Measurements from ENCODE around the gene SIL1.
"Not testable (repeated sequence)": the region's sequence is repeated elsewhere in the genome, so short reads cannot be mapped to it uniquely, and the experiment has no call there.

The SIL1 gene

GRCh38 chr5:139232147-139232724 lies 34.1 kb upstream of the SIL1 start:
- TF ChIP-seq, protein P1, sequence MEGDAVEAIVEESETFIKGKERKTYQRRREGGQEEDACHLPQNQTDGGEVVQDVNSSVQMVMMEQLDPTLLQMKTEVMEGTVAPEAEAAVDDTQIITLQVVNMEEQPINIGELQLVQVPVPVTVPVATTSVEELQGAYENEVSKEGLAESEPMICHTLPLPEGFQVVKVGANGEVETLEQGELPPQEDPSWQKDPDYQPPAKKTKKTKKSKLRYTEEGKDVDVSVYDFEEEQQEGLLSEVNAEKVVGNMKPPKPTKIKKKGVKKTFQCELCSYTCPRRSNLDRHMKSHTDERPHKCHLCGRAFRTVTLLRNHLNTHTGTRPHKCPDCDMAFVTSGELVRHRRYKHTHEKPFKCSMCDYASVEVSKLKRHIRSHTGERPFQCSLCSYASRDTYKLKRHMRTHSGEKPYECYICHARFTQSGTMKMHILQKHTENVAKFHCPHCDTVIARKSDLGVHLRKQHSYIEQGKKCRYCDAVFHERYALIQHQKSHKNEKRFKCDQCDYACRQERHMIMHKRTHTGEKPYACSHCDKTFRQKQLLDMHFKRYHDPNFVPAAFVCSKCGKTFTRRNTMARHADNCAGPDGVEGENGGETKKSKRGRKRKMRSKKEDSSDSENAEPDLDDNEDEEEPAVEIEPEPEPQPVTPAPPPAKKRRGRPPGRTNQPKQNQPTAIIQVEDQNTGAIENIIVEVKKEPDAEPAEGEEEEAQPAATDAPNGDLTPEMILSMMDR (IDR thresholded peaks at IDR 0.05; ENCODE audit: low read depth, low read length, missing control alignments): no peak
- DNase-seq (ENCODE audit: low read depth): no peak
- H3K4me3 ChIP-seq (ENCODE audit: low read depth, low read length): no peak overlapping the region
- in situ Hi-C loops (cut with HindIII; ENCODE audit: low sequenced_read_pairs): no loop called here

DNA sequence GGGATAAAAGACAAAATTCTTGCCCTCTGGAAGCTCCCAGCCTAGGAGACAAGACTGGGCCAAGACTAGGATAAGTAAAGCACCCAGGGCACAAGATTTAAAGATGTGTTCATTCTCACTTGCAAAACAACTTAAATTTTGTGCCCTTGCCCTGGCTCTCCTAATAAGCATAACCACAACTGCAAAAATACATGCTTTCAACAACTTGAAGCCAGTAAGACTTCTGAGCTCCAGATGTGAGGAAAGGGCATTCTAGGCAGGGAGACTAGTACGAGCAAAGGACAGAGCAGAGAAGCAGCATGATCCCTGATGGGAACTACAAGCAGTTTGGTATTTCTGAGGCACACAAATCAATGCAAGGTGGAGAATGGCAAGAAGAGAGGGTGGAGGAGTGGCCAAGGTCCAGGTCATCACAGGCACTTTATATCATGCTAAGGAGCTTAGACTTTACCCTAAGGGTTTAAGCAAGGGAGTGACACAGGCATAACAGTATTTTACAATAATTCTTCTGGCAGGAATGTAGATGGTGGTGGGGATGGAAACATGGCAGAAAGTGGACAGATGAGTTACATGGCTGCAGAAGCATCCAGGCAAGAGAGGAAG lies 30.1 kb upstream of the SIL1 start:
- TF ChIP-seq, protein P1 (IDR thresholded peaks at IDR 0.05; ENCODE audit: low read depth, low read length, missing control alignments): no peak
- DNase-seq (ENCODE audit: low read depth): no peak
- in situ Hi-C loops (cut with HindIII; ENCODE audit: low sequenced_read_pairs): no loop called here
- no peak overlapping the region for H3K4me3 ChIP-seq (ENCODE audit: low read depth, low read length)

GRCh38 chr5:139226131-139226530 lies 28.0 kb upstream of the SIL1 start:
- TF ChIP-seq, protein P1 (IDR thresholded peaks at IDR 0.05; ENCODE audit: low read depth, low read length, missing control alignments): no peak
- no peak for DNase-seq (ENCODE audit: low read depth)
- in situ Hi-C loops (cut with HindIII; ENCODE audit: low sequenced_read_pairs): no loop called here
- no peak overlapping the region for H3K4me3 ChIP-seq (ENCODE audit: low read depth, low read length)

- no peak for DNase-seq (ENCODE audit: low read depth)
- in situ Hi-C loops (cut with HindIII; ENCODE audit: low sequenced_read_pairs): no loop called here
- TF ChIP-seq, protein P1 (IDR thresholded peaks at IDR 0.05; ENCODE audit: low read depth, low read length, missing control alignments): no peak
- no peak overlapping the region for H3K4me3 ChIP-seq (ENCODE audit: low read depth, low read length)
Measured at GRCh38 chr5:139223481-139223880, 25.3 kb upstream of the SIL1 start.

GRCh38 chr5:139222346-139222745 lies 24.2 kb upstream of the SIL1 start:
- H3K4me3 ChIP-seq (ENCODE audit: low read depth, low read length): no peak overlapping the region
- in situ Hi-C loops (cut with HindIII; ENCODE audit: low sequenced_read_pairs): no loop called here
- DNase-seq (ENCODE audit: low read depth): no peak
- TF ChIP-seq, protein P1 (IDR thresholded peaks at IDR 0.05; ENCODE audit: low read depth, low read length, missing control alignments): no peak

DNA sequence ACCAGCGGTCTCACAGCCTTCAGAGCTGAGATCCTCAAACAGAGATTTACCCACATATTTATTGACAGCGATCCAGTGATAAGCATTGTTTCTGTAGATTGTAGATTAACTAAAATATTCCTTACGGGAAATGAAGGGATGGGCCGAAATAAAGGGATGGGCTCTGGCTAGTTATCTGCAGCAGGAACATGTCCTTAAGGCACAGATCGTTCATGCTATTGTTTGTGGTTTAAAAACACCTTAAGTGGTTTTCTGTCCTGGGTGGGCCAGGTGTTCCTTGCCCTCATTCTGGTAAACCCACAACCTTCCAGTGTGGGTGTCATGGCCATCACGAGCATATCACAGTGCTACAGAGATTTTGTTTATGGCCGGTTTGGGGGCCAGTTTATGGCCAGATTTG lies 19.9 kb upstream of the SIL1 start:
- DNase-seq (ENCODE audit: low read depth); in situ Hi-C loops (cut with HindIII; ENCODE audit: low sequenced_read_pairs); H3K4me3 ChIP-seq (ENCODE audit: low read depth, low read length): not testable (repeated sequence)

DNA sequence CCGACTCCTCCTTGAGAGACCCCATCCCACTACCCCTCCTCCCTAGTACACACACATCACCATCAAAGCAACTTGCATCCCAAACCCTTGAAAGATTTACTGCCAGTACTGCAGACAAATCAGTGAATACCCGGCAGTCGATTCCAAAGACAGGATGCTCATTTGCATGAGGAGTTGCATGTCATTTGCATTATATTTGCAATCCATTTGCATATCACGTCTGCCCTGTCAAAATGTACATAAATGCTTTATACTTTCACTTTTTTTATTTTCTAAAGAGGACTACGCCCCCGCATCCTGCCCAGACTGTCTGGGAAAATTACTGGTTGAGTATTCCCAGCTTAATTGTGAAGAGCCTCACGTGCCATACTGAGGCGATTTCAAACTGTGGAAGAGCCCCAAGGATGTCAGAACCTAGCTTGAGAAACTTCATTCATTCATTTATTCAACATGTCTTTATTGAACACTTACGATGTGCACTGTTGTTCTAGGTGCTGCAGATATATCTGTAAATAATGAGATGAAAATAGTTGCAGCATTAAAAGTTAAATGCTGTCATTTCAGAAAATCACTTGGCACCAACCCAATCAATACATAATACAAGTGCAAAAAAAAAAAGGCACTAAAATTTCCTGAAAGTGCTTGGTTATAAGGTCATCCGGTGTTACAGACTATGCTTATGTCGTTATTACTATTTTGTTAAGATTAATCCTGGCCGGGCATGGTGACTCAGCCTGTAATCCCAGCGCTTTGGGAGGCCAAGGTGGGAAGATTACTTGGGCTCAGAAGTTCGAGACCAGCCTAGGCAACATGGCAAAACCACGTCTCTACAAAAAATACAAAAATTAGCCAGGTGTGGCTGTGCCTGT lies 17.2 kb upstream of the SIL1 start:
- H3K4me3 ChIP-seq (ENCODE audit: low read depth, low read length): no peak overlapping the region
- DNase-seq (ENCODE audit: low read depth): no peak
- in situ Hi-C loops (cut with HindIII; ENCODE audit: low sequenced_read_pairs): no loop called here
- TF ChIP-seq, protein P1 (IDR thresholded peaks at IDR 0.05; ENCODE audit: low read depth, low read length, missing control alignments): no peak

Measured in astrocyte of the cerebellum (primary cell).